Measurements from ENCODE around the gene OR7G1.
A peak's percentile ranks its signal among the peaks of the same experiment; 100 is the strongest.
"Not testable (repeated sequence)": the region's sequence is repeated elsewhere in the genome, so short reads cannot be mapped to it uniquely, and the experiment has no call there.

OR7G1 gene

GRCh38 chr19:9078651-9079050 is 36.9 kb downstream of the OR7G1 start:
- no peak for DNase-seq (ENCODE audit: low spot score)

GRCh38 chr19:9076901-9077300 is 38.7 kb downstream of the OR7G1 start:
- DNase-seq (ENCODE audit: low spot score) = no peak

- peak; percentile 73 for DNase-seq (ENCODE audit: low spot score)
These were observed 40.3 kb downstream of the OR7G1 start for GRCh38 chr19:9075064-9075949.

GRCh38 chr19:9073806-9074205 is 41.8 kb downstream of the OR7G1 start:
- DNase-seq (ENCODE audit: low spot score) = no peak

GRCh38 chr19:9071720-9072119 is 43.8 kb downstream of the OR7G1 start:
- not testable (repeated sequence) for DNase-seq (ENCODE audit: low spot score)

- DNase-seq (ENCODE audit: low spot score) = no peak
These were observed 45.5 kb downstream of the OR7G1 start for GRCh38 chr19:9070066-9070465.

GRCh38 chr19:9065457-9066014 is 50.0 kb downstream of the OR7G1 start:
- no peak for DNase-seq (ENCODE audit: low spot score)

Data from Ammon's horn (tissue), 1 donor.